KMS-11 (cell line): Measurements from ENCODE around the gene ZSCAN20.

Experiments used
- H2AFZ ChIP-seq: fragments of 200-600 bp; sonication (generic); 2 replicates; pipeline ENCODE4 v1.6.1; 2016; ENCODE audit warnings: antibody characterized with exemption, mixed run types, low read depth
- H3K27ac ChIP-seq: fragments of 200-600 bp; sonication (generic); 2 replicates; pipeline ENCODE4 v1.6.1; 2016; ENCODE audit warnings: mild to moderate bottlenecking, mixed run types
- H3K27me3 ChIP-seq: fragments of 200-600 bp; sonication (generic); 2 replicates; pipeline ENCODE4 v1.6.1; 2017; ENCODE audit warnings: mild to moderate bottlenecking, low read depth, mixed run types, moderate library complexity; ENCODE audit not compliant: insufficient read depth
- H3K36me3 ChIP-seq: fragments of 200-600 bp; sonication (generic); 2 replicates; pipeline ENCODE4 v1.6.1; 2017; ENCODE audit warnings: mild to moderate bottlenecking, mixed run types; ENCODE audit not compliant: insufficient read depth
- H3K4me1 ChIP-seq: fragments of 200-600 bp; sonication (generic); 2 replicates; pipeline ENCODE4 v1.6.1; 2016; ENCODE audit warnings: mild to moderate bottlenecking, low read depth, mixed run types; ENCODE audit not compliant: poor library complexity, severe bottlenecking
- H3K4me2 ChIP-seq: fragments of 200-600 bp; sonication (generic); 2 replicates; pipeline ENCODE4 v1.7.0; 2016; ENCODE audit warnings: mild to moderate bottlenecking, mixed run types
- H3K4me3 ChIP-seq: fragments of 200-600 bp; sonication (generic); IDR thresholded peaks from 2 replicates; pipeline ENCODE4 v1.6.1; 2017; ENCODE audit warnings: low read depth, low read length, mixed read lengths; ENCODE audit not compliant: insufficient read depth
- H3K79me2 ChIP-seq: fragments of 200-600 bp; sonication (generic); 2 replicates; pipeline ENCODE4 v1.6.1; 2016; ENCODE audit warnings: low read depth, mixed run types; ENCODE audit not compliant: insufficient read depth
- H3K9ac ChIP-seq: fragments of 200-600 bp; sonication (generic); 2 replicates; pipeline ENCODE4 v1.6.1; 2016; ENCODE audit warnings: mild to moderate bottlenecking, mixed run types
- H4K20me1 ChIP-seq: fragments of 200-600 bp; sonication (generic); 2 replicates; pipeline ENCODE4 v1.6.1; 2016; ENCODE audit warnings: mild to moderate bottlenecking, mixed run types; ENCODE audit not compliant: insufficient read depth
- TF ChIP-seq, protein P1 (sequence below): fragments of 200-600 bp; sonication (generic); conservative IDR thresholded peaks from 2 replicates; pipeline ENCODE4 v1.6.1; 2017; ENCODE audit warnings: low read depth, mild to moderate bottlenecking, antibody characterized with exemption, low read length, moderate library complexity, mixed read lengths

Gene ZSCAN20

GRCh38 chr1:33459691-33460090, 12.8 kb upstream of the ZSCAN20 start:
- Histone ChIP-seq H3K4me3 (no peak overlapping the region), H4K20me1 (no peaks in the 10 kb centered on the region), H3K4me2 (no peak overlapping the region), H3K27me3 (no peaks in the 10 kb centered on the region), H3K4me1 (peaks cover 18% of the 10 kb centered on the region), H3K79me2 (no peaks in the 10 kb centered on the region), H3K36me3 (no peaks in the 10 kb centered on the region), H3K27ac (no peak overlapping the region), H3K9ac (no peak overlapping the region), H2AFZ (no peak overlapping the region)
- TF ChIP-seq, protein P1, sequence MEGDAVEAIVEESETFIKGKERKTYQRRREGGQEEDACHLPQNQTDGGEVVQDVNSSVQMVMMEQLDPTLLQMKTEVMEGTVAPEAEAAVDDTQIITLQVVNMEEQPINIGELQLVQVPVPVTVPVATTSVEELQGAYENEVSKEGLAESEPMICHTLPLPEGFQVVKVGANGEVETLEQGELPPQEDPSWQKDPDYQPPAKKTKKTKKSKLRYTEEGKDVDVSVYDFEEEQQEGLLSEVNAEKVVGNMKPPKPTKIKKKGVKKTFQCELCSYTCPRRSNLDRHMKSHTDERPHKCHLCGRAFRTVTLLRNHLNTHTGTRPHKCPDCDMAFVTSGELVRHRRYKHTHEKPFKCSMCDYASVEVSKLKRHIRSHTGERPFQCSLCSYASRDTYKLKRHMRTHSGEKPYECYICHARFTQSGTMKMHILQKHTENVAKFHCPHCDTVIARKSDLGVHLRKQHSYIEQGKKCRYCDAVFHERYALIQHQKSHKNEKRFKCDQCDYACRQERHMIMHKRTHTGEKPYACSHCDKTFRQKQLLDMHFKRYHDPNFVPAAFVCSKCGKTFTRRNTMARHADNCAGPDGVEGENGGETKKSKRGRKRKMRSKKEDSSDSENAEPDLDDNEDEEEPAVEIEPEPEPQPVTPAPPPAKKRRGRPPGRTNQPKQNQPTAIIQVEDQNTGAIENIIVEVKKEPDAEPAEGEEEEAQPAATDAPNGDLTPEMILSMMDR: no peak

- Histone ChIP-seq H3K4me3 (no peak overlapping the region), H3K79me2 (no peaks in the 10 kb centered on the region), H3K36me3 (no peaks in the 10 kb centered on the region), H3K9ac (no peak overlapping the region), H3K4me2 (0 out of 2 replicates have a peak overlapping the region, but pooled peaks have one; percentile 13), H3K27ac (no peak overlapping the region), H4K20me1 (no peaks in the 10 kb centered on the region), H3K4me1 (peaks cover 18% of the 10 kb centered on the region), H3K27me3 (no peaks in the 10 kb centered on the region), H2AFZ (no peak overlapping the region)
- TF ChIP-seq, protein P1: no peak
These were observed 12.3 kb upstream of the ZSCAN20 start for GRCh38 chr1:33460144-33460543.

- no peaks in the 10 kb centered on the region for H3K79me2 ChIP-seq
- peaks cover 18% of the 10 kb centered on the region for H3K4me1 ChIP-seq
- TF ChIP-seq, protein P1: no peak
- H2AFZ ChIP-seq: peak overlapping the region; percentile 36; the same call in 1 of the 2 replicates
- H3K4me3 ChIP-seq: no peak overlapping the region
- no peaks in the 10 kb centered on the region for H3K27me3 ChIP-seq
- H3K9ac ChIP-seq: no peak overlapping the region
- no peak overlapping the region for H3K27ac ChIP-seq
- no peaks in the 10 kb centered on the region for H4K20me1 ChIP-seq
- peak overlapping the region; percentile 13; the same call in 1 of the 2 replicates for H3K4me2 ChIP-seq
- H3K36me3 ChIP-seq: no peaks in the 10 kb centered on the region
These were observed 11.4 kb upstream of the ZSCAN20 start for GRCh38 chr1:33460947-33461629.

DNA sequence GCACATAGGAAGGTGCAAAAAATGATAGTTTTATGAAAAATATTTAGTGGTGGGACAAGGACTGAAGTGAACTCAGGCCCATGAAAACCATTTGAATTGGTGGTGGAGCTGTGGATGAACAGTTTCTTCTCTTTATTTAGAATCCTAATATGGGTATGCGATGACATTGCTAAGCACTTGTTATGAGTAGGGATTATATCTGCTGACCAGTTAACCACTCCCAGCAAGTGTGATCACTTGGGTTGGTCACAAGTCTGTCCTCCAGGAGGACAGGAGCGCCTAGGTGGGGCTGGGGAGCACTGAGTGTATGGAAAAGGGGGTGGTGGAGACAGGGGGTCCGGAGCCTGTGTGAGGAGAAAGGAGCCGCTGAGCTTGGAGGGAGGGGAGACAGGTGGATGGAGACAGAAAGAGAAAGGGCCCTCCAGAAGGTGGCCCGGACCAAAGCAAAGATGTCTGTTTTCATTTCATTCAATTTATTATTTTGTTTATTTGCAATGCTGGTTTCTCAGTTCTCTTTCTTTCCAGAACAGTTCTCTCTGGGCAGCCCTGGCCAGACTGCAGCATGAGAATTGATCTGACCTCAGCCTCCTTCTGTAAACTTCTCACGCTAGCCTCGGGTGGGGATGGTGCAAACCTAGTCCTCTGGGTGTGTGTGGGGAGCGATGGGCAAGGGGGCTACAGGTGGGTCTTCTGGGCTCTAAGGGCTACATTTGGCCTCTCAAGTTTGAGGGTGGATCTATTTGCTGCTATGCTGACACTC, 9.9 kb upstream of the ZSCAN20 start:
- Histone ChIP-seq H3K27ac (no peak overlapping the region), H3K9ac (no peak overlapping the region), H3K36me3 (no peaks in the 10 kb centered on the region), H3K27me3 (no peaks in the 10 kb centered on the region), H3K4me2 (no peak overlapping the region), H4K20me1 (no peaks in the 10 kb centered on the region), H2AFZ (no peak overlapping the region), H3K4me3 (no peak overlapping the region), H3K79me2 (no peaks in the 10 kb centered on the region), H3K4me1 (peaks cover 18% of the 10 kb centered on the region)
- TF ChIP-seq, protein P1: no peak
